NCI-H187 (cell line): ENCODE measurements around the gene PCNX2.

Experiments used
- DNase-seq, 2 experiments: peaks; one replicate each; lab custom pipeline; 2025; lab: John Stamatoyannopoulos, UW

Gene PCNX2

GRCh38 chr1:233319272-233319671 is 23.7 kb upstream of the PCNX2 start:
- no peak for DNase-seq

- no peak for DNase-seq
Observed at GRCh38 chr1:233316473-233316872, 20.9 kb upstream of the PCNX2 start.

GRCh38 chr1:233315718-233316301 is 20.3 kb upstream of the PCNX2 start:
- no peak for DNase-seq

GRCh38 chr1:233313434-233314155 is 18.1 kb upstream of the PCNX2 start:
- no peak for DNase-seq

GRCh38 chr1:233304489-233305102 is 9.1 kb upstream of the PCNX2 start:
- no peak for DNase-seq

GRCh38 chr1:233300326-233300725 is 4.8 kb upstream of the PCNX2 start:
- DNase-seq: no peak

GRCh38 chr1:233299450-233299849 is 3.9 kb upstream of the PCNX2 start:
- no peak for DNase-seq

GRCh38 chr1:233295975-233296322 is 424 bp upstream of the PCNX2 start:
- no peak for DNase-seq

- DNase-seq: no peak
Observed at GRCh38 chr1:233294913-233295236, 650 bp downstream of the PCNX2 start.

- DNase-seq: no peak
Observed at GRCh38 chr1:233293556-233294446, 1.7 kb downstream of the PCNX2 start.

GRCh38 chr1:233290396-233291034 is 5.0 kb downstream of the PCNX2 start:
- no peak for DNase-seq

- DNase-seq: no peak
Observed at GRCh38 chr1:233289676-233290075, 5.8 kb downstream of the PCNX2 start.

- no peak for DNase-seq
Observed at GRCh38 chr1:233282582-233282886, 13.0 kb downstream of the PCNX2 start.

GRCh38 chr1:233281711-233282581 is 13.6 kb downstream of the PCNX2 start:
- no peak for DNase-seq

- no peak for DNase-seq
Observed at GRCh38 chr1:233279971-233280370, 15.6 kb downstream of the PCNX2 start.

- DNase-seq: no peak
Observed at GRCh38 chr1:233278631-233279030, 16.9 kb downstream of the PCNX2 start.

- DNase-seq: no peak
Observed at GRCh38 chr1:233277637-233278606, 17.6 kb downstream of the PCNX2 start.

- no peak for DNase-seq
Observed at GRCh38 chr1:233269656-233270055, 25.9 kb downstream of the PCNX2 start.

- DNase-seq: no peak
Observed at GRCh38 chr1:233268389-233269022, 27.0 kb downstream of the PCNX2 start.

GRCh38 chr1:233261695-233262094 is 33.8 kb downstream of the PCNX2 start:
- no peak for DNase-seq
